GM06990 (cell line): ENCODE data around the gene CHTOP.
A peak's percentile ranks its signal among the peaks of the same experiment; 100 is the strongest.

Experiments
- DNase-seq: peaks from one replicate; pipeline ENCODE4 v3.0.0-alpha.2; 2011; ENCODE audit not compliant: insufficient read length; ENCODE audit errors: extremely low read depth
- H3K27me3 ChIP-seq: replicated peaks from 2 replicates; pipeline ENCODE4 v1.6.0; 2011; ENCODE audit warnings: low read length; ENCODE audit not compliant: control insufficient read depth, insufficient read depth
- H3K36me3 ChIP-seq: 2 replicates; pipeline ENCODE4 v1.5.1; 2011; ENCODE audit warnings: low read length; ENCODE audit not compliant: control insufficient read depth, insufficient read depth
- H3K4me3 ChIP-seq: replicated peaks from 2 replicates; pipeline ENCODE4 v1.5.1; 2011; ENCODE audit warnings: low read depth, mild to moderate bottlenecking, control low read depth, low read length
- CTCF ChIP-seq: IDR thresholded peaks from 2 replicates; pipeline ENCODE4 v1.5.1; 2011; ENCODE audit warnings: low read length, control low read depth, mild to moderate bottlenecking, inconsistent platforms; ENCODE audit not compliant: insufficient read depth, poor library complexity, severe bottlenecking

CHTOP gene

GRCh38 chr1:153630384-153630783 lies 3.5 kb upstream of the CHTOP start:
- TF ChIP-seq CTCF, result no peak
- no peak for DNase-seq
- Histone ChIP-seq H3K36me3 (no peaks in the 10 kb centered on the region; the same call in 1 of the 2 replicates), H3K27me3 (no peaks in the 10 kb centered on the region), H3K4me3 (no peak overlapping the region)

GRCh38 chr1:153631047-153632022 lies 2.5 kb upstream of the CHTOP start:
- DNase-seq, result no peak
- TF ChIP-seq CTCF, result no peak
- Histone ChIP-seq H3K36me3 (peaks cover 1% of the 10 kb centered on the region; the same call in 1 of the 2 replicates), H3K4me3 (no peak overlapping the region), H3K27me3 (no peaks in the 10 kb centered on the region)

DNA sequence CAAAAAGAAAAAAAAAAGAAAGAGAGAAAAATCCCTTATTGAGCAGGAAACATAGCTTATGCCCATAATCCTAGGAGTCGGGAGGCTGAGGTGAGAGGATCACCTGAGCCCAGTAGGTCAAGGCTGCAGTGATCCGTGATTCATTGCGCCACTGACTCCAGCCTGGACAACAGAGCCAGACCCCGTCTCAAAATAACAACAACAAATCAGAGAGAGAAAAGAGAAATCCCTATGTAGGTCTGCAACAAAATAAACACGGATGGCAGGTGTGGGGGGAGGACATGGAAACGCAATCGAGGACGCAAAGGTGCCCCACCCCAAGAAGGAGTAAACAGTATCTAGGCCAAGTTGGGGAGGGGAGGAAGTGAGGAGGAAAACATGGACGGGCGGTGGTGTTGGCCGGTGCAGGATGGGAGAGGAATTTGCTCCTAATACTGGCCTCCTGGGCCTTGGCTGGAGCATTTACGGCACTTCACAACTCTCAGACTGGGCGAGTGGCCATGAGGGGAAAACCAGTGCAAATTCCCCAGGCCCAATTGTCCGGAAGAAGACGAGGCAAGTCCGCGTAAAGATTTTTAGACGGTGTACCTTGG lies 609 bp upstream of the CHTOP start:
- no peak for TF ChIP-seq CTCF
- no peak for DNase-seq
- peaks cover 11% of the 10 kb centered on the region for H3K36me3 ChIP-seq
- H3K4me3 ChIP-seq, result peak overlapping the region; percentile 99
- H3K27me3 ChIP-seq, result no peaks in the 10 kb centered on the region

- no peak for TF ChIP-seq CTCF
- Histone ChIP-seq H3K27me3 (no peaks in the 10 kb centered on the region), H3K4me3 (peak overlapping the region; percentile 99; the same call in 1 of the 2 replicates), H3K36me3 (peaks cover 20% of the 10 kb centered on the region)
- no peak for DNase-seq
Observed at GRCh38 chr1:153635872-153636271, 2.0 kb downstream of the CHTOP start.

DNA sequence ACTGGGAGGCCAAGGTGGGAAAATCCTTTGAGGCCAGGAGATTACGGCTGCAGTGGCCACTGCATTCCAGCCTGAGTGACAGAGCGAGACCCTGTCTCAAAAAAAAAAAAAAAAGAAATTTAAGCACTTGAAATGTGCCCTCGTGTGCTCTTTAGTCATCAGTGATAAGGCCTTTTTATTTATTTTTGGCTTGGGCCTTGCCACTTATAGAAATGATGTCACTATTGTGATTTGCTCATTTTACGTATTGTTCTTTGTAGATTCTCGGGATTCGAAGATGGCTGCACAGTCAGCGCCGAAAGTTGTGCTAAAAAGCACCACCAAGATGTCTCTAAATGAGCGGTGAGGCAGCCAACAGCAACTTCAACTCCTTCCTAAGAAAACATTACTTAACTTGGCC lies 2.4 kb downstream of the CHTOP start:
- peaks cover 22% of the 10 kb centered on the region for H3K36me3 ChIP-seq

More for the DNA sequence above, 2.4 kb downstream of the CHTOP start:
- Histone ChIP-seq H3K27me3 (no peaks in the 10 kb centered on the region), H3K4me3 (no peak overlapping the region)
- no peak for DNase-seq
- no peak for TF ChIP-seq CTCF
